ENCODE measurements around the gene HCK. TPM values are rescaled to one million over a fixed set of nuclear protein-coding genes. Genes with fewer than 3 reads are reported as not detected.

Gene HCK
- 49.0 TPM for total RNA-seq
- long read RNA-seq, transcript HCK-201 (14 exons, 2,160 nt), result minor isoform, 7 of 161 reads
- long read RNA-seq, transcript HCK-207 (13 exons, 2,101 nt), result major isoform, 95 of 161 reads
- long read RNA-seq, transcript HCK-203 (13 exons, 1,806 nt), result minor isoform, 33 of 161 reads
- long read RNA-seq, partial matches to known transcripts, result 12 of 161 reads
- long read RNA-seq, other reads (novel, unspliced or antisense), result 14 of 161 reads

- Histone ChIP-seq H3K9me3 (no peaks in the 10 kb centered on the region), H3K27ac (peak within 1 kb of the TSS; percentile 81), H3K4me1 (peaks cover 10% of the 10 kb centered on the region), H3K27me3 (peaks cover 51% of the 10 kb centered on the region), H3K36me3 (no peaks in the 10 kb centered on the region), H3K4me3 (peak within 1 kb of the TSS; percentile 46)
- TF ChIP-seq CTCF (IDR thresholded peaks at IDR 0.05), result no peak
- intact Hi-C loops (cut with DNase I), result no loop called here
- ATAC-seq (peak; percentile 88), DNase-seq (peak; percentile 78)
Measured at GRCh38 chr20:32052090-32052777, at the start of gene HCK. Gene HCK, plus strand, starts transcription at chr20:32052242.

- Histone ChIP-seq H3K9me3 (no peaks in the 10 kb centered on the region), H3K27me3 (no peaks in the 10 kb centered on the region), H3K36me3 (no peaks in the 10 kb centered on the region), H3K4me3 (no peak overlapping the region), H3K27ac (no peak overlapping the region), H3K4me1 (peaks cover 8% of the 10 kb centered on the region)
- TF ChIP-seq CTCF (IDR thresholded peaks at IDR 0.05), result no peak
- DNase-seq, result no peak
- ATAC-seq, result no peak
- intact Hi-C loops (cut with DNase I), result no loop called here
Measured at GRCh38 chr20:32003325-32003724, 48.7 kb upstream of the HCK start.

- intact Hi-C loops (cut with DNase I), result no loop called here
- no peak overlapping the region for H3K4me3 ChIP-seq
- H3K36me3 ChIP-seq, result no peaks in the 10 kb centered on the region
- H3K9me3 ChIP-seq, result no peaks in the 10 kb centered on the region
- peaks cover 13% of the 10 kb centered on the region for H3K4me1 ChIP-seq
- ATAC-seq (no peak), DNase-seq (no peak)
- no peak for TF ChIP-seq CTCF (IDR thresholded peaks at IDR 0.05)
- no peak overlapping the region for H3K27ac ChIP-seq
- no peaks in the 10 kb centered on the region for H3K27me3 ChIP-seq
Measured at GRCh38 chr20:32004963-32005362, 47.1 kb upstream of the HCK start.

GRCh38 chr20:32006053-32006452 lies 46.0 kb upstream of the HCK start:
- Histone ChIP-seq H3K9me3 (no peaks in the 10 kb centered on the region), H3K4me1 (peaks cover 13% of the 10 kb centered on the region), H3K36me3 (no peaks in the 10 kb centered on the region), H3K4me3 (no peak overlapping the region), H3K27me3 (no peaks in the 10 kb centered on the region), H3K27ac (no peak overlapping the region)
- DNase-seq, result no peak
- TF ChIP-seq CTCF (IDR thresholded peaks at IDR 0.05), result no peak
- intact Hi-C loops (cut with DNase I), result no loop called here
- ATAC-seq, result no peak

- no peak for DNase-seq
- peak overlapping the region; percentile 55 for H3K27ac ChIP-seq
Measured at GRCh38 chr20:32006841-32007786, 44.9 kb upstream of the HCK start.

More at GRCh38 chr20:32006841-32007786, 44.9 kb upstream of the HCK start:
- Histone ChIP-seq H3K9me3 (no peaks in the 10 kb centered on the region), H3K4me3 (no peak overlapping the region), H3K27me3 (no peaks in the 10 kb centered on the region), H3K4me1 (peaks cover 13% of the 10 kb centered on the region), H3K36me3 (no peaks in the 10 kb centered on the region)
- TF ChIP-seq CTCF (IDR thresholded peaks at IDR 0.05), result no peak
- no peak for ATAC-seq
- intact Hi-C loops (cut with DNase I), result no loop called here
